Spinal cord (tissue), 10 donors: Measurements from ENCODE around the gene MYOF. TPM values are rescaled to one million over a fixed set of nuclear protein-coding genes. Genes with fewer than 3 reads are reported as not detected.

ENCODE experiments used
- DNase-seq, 6 donors: peaks; one replicate each; pipeline versions ENCODE4 v3.0.0 to v3.0.0-alpha.2; 2013 to 2015; ENCODE audit warnings: low spot score in 6 of 6, low read depth in 4 of 6
- H3K27ac ChIP-seq: one replicate; pipeline ENCODE4 v1.5.1; 2013; ENCODE audit warnings: low read depth, low read length, control low read depth
- H3K27me3 ChIP-seq: one replicate; pipeline ENCODE4 v1.6.1; 2013; ENCODE audit warnings: low read length; ENCODE audit not compliant: control insufficient read depth, insufficient read depth
- H3K36me3 ChIP-seq: one replicate; pipeline ENCODE4 v1.6.1; 2013; ENCODE audit warnings: low read length; ENCODE audit not compliant: control insufficient read depth, insufficient read depth
- H3K4me1 ChIP-seq: one replicate; pipeline ENCODE4 v1.6.1; 2013; ENCODE audit warnings: low read length; ENCODE audit not compliant: control insufficient read depth, insufficient read depth
- H3K4me3 ChIP-seq: one replicate; pipeline ENCODE4 v1.5.1; 2013; ENCODE audit warnings: low read depth, low read length, control low read depth
- H3K9me3 ChIP-seq: one replicate; pipeline ENCODE4 v1.6.1; 2013; ENCODE audit warnings: low read length; ENCODE audit not compliant: control insufficient read depth, insufficient read depth
- WGBS: methylation state at CpG from one replicate; pipeline ENCODE4 v1.1.5; 2013; ENCODE audit warnings: missing lambda C conversion rate; ENCODE audit not compliant: insufficient coverage; 5-methylcytosine and 5-hydroxymethylcytosine counted together
- polyA plus RNA-seq, 2 donors: library from polyadenylated mRNA; unstranded; fragments of 120-200 nt; gene quantifications; one replicate each; pipeline ENCODE4 v1.2.1, GENCODE V29; 2013; ENCODE audit not compliant: insufficient read length in 2 of 2
- total RNA-seq, 2 donors: library from RNA; depleted of rRNA in 1 of 2; stranded (reverse); fragments of 120-200 nt in 1 of 2; fragments of >200 nt in 1 of 2; gene quantifications; one replicate each; pipeline versions ENCODE4 v1.2.3 to v1.2.4, GENCODE V29; 2013 to 2014
- donor health status: healthy.

MYOF gene
- total and polyA plus RNA-seq, 4 donors: 10.7 to 45.8 (median 18.6) TPM

DNA sequence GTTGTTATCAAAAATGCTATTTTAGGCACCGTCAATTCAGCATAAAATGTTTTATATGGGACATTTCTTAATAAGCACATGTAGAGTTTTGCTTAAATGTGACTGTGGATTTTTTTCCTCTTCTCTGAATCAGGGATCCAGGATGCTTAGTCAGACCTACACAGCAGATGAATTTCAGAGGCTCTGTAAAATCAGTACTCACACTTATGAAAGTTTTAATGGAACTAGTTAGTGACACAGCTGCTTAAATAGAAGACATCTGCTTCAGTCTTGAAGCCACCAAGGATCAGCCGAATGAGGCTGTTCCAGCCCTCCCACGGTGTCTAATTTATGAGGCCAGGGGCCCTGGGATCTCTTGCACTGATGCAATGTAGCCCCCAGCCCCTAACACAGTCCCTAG lies 136.0 kb downstream of the MYOF start:
- no peak overlapping the region for H3K4me3 ChIP-seq
- H3K36me3 ChIP-seq: no peaks in the 10 kb centered on the region
- no peaks in the 10 kb centered on the region for H3K27me3 ChIP-seq
- H3K27ac ChIP-seq: no peak overlapping the region
- no peaks in the 10 kb centered on the region for H3K4me1 ChIP-seq
- DNase-seq: peak in 1 of 6 donors; percentile 60
- no peaks in the 10 kb centered on the region for H3K9me3 ChIP-seq
- WGBS: no CpG with 5 or more reads among the region's 3 CpGs

GRCh38 chr10:93344691-93345090 lies 137.4 kb downstream of the MYOF start:
- DNase-seq: no peak
- WGBS: 100% methylated on average over 1 of the region's 3 CpGs
- Histone ChIP-seq H3K36me3 (no peaks in the 10 kb centered on the region), H3K27me3 (no peaks in the 10 kb centered on the region), H3K9me3 (no peaks in the 10 kb centered on the region), H3K27ac (no peak overlapping the region), H3K4me1 (no peaks in the 10 kb centered on the region), H3K4me3 (no peak overlapping the region)

DNA sequence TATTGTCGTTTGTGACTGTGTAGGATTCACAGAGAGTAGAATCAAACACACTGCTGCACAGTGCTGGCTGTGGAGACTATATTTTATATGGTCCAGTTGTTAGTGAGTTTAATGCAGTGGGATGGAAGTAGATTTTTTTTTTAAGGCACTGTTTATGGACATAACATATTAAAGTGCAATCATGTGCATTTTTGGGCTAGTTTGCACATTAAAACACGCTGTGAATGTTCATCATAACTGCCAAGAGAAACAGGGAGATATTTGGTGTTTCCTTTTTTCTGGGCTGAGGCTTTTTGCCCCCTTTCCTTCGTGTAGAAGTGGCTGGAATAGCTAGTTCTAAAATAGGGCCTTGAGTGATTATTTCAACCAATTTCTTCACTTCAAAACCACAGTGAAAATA lies 139.2 kb downstream of the MYOF start:
- peak in 1 of 6 donors; percentile 41 for DNase-seq
- Histone ChIP-seq H3K9me3 (no peaks in the 10 kb centered on the region), H3K36me3 (no peaks in the 10 kb centered on the region), H3K27me3 (no peaks in the 10 kb centered on the region), H3K4me3 (no peak overlapping the region), H3K4me1 (no peaks in the 10 kb centered on the region), H3K27ac (no peak overlapping the region)
- WGBS: 80% methylated on average over 1 of the region's 3 CpGs

DNA sequence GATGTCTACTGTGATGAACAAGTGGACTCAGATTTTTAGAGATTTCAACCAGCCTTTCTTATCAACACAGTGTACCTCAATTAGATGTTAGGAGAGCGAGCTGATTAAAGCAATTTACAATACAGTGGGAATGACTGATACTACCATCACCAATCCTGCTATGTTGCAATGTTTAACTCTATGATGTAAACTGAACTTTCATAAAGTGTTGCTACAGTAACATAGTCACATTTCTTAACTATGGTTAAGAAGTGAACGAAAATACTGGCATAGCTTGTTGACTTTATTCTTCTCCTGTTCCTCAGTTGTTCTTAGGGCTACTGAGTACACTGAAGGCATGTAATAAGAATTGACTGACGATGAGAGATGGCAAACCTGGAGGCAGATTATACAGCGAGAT lies 139.8 kb downstream of the MYOF start:
- Histone ChIP-seq H3K27me3 (no peaks in the 10 kb centered on the region), H3K36me3 (no peaks in the 10 kb centered on the region), H3K4me3 (no peak overlapping the region), H3K4me1 (no peaks in the 10 kb centered on the region), H3K27ac (no peak overlapping the region), H3K9me3 (no peaks in the 10 kb centered on the region)
- no peak for DNase-seq
- no CpG with 5 or more reads among the region's 4 CpGs for WGBS

GRCh38 chr10:93337309-93337721 lies 144.8 kb downstream of the MYOF start:
- peaks cover 2% of the 10 kb centered on the region for H3K9me3 ChIP-seq
- H3K27ac ChIP-seq: no peak overlapping the region
- H3K4me3 ChIP-seq: no peak overlapping the region
- no peaks in the 10 kb centered on the region for H3K27me3 ChIP-seq
- no peaks in the 10 kb centered on the region for H3K4me1 ChIP-seq
- 92% methylated on average over 7 of the region's 7 CpGs for WGBS
- no peaks in the 10 kb centered on the region for H3K36me3 ChIP-seq
- DNase-seq: no peak

DNA sequence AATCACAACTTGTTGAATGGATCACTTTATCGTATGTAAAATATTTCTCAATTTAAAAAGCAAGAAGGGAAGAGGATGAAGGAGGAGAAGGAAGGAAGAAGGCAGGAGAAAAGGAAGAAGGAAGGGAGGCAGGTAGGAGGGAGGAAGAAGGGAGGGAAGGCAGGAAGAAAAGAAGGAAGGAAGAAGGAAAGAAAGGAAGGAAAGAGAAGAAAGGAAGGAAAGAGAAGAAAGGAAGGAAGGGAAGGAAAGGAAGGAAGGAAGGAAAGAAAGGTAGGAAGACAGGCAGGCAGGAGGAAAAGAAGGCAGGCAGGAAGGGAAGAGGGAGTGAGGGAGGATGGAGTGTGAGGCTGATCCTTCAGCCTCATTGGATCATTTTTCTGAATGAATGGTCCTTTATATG lies 145.5 kb downstream of the MYOF start:
- no peaks in the 10 kb centered on the region for H3K27me3 ChIP-seq
- peaks cover 2% of the 10 kb centered on the region for H3K9me3 ChIP-seq
- H3K27ac ChIP-seq: no peak overlapping the region
- no peak overlapping the region for H3K4me3 ChIP-seq
- H3K36me3 ChIP-seq: no peaks in the 10 kb centered on the region
- DNase-seq: no peak
- H3K4me1 ChIP-seq: no peaks in the 10 kb centered on the region
- no CpG with 5 or more reads among the region's 1 CpG for WGBS

- no peak for DNase-seq
- Histone ChIP-seq H3K4me3 (no peak overlapping the region), H3K27me3 (no peaks in the 10 kb centered on the region), H3K4me1 (no peaks in the 10 kb centered on the region), H3K9me3 (peaks cover 2% of the 10 kb centered on the region), H3K27ac (no peak overlapping the region), H3K36me3 (no peaks in the 10 kb centered on the region)
- 100% methylated on average over 4 of the region's 6 CpGs for WGBS
Observed at GRCh38 chr10:93336110-93336509, 146.0 kb downstream of the MYOF start.

GRCh38 chr10:93334901-93335327 lies 147.2 kb downstream of the MYOF start:
- Histone ChIP-seq H3K9me3 (peaks cover 2% of the 10 kb centered on the region), H3K36me3 (no peaks in the 10 kb centered on the region), H3K27ac (no peak overlapping the region), H3K27me3 (no peaks in the 10 kb centered on the region), H3K4me1 (no peaks in the 10 kb centered on the region), H3K4me3 (no peak overlapping the region)
- DNase-seq: no peak
- WGBS: 89% methylated on average over 9 of the region's 9 CpGs

- Histone ChIP-seq H3K36me3 (no peaks in the 10 kb centered on the region), H3K4me1 (no peaks in the 10 kb centered on the region), H3K9me3 (peaks cover 2% of the 10 kb centered on the region), H3K27ac (no peak overlapping the region), H3K4me3 (no peak overlapping the region), H3K27me3 (no peaks in the 10 kb centered on the region)
- no peak for DNase-seq
- WGBS: 84% methylated on average over 3 of the region's 3 CpGs
Observed at GRCh38 chr10:93334181-93334580, 148.0 kb downstream of the MYOF start.

DNA sequence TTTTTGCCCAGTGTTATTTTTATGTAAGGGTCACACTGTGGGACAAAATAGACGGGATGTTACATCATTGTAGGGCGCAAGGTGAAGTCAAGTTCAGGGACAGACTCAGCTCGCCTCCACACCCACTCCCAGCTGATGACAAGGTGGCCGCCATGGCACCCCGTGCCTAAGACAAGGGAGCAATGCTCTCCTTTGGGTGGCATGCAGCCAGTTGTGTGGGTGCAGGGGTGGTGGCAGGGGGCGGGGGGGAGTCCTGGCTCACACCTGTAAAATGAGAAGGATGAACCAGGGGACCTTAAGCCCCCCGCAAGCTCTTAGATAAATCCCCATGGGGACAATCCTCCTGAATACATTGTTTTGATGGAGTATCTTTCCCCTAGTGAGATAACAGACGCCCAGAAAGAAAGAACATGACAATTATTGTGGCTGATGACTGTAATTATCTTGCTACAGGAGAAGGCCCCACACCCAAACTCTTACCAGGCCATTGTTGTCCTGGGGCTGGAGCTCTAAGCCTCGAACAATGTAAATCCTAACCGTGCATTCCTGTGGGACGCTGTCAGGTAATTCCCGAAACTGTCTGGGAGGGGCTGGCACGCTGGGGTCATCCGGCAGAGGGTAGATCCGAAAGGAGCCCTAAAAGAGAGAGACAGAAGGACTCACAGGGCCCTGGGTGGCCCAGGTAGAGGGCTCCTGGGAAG lies 148.7 kb downstream of the MYOF start:
- Histone ChIP-seq H3K9me3 (peaks cover 2% of the 10 kb centered on the region), H3K4me3 (no peak overlapping the region), H3K27ac (no peak overlapping the region), H3K36me3 (no peaks in the 10 kb centered on the region), H3K27me3 (no peaks in the 10 kb centered on the region), H3K4me1 (no peaks in the 10 kb centered on the region)
- WGBS: 62% methylated on average over 10 of the region's 15 CpGs
- DNase-seq: no peak
